HEK293T (cell line): Measurements from ENCODE around the gene KRTAP9-2.

ENCODE experiments used
- LEF1 ChIP-seq: fragments of 450-650 bp; IDR thresholded peaks from 2 replicates; pipeline ENCODE4 v1.6.1; 2017; ENCODE audit warnings: mild to moderate bottlenecking, borderline replicate concordance
- PKNOX1 ChIP-seq: fragments of 450-650 bp; IDR thresholded peaks from 2 replicates; pipeline ENCODE4 v1.6.1; 2016

DNA sequence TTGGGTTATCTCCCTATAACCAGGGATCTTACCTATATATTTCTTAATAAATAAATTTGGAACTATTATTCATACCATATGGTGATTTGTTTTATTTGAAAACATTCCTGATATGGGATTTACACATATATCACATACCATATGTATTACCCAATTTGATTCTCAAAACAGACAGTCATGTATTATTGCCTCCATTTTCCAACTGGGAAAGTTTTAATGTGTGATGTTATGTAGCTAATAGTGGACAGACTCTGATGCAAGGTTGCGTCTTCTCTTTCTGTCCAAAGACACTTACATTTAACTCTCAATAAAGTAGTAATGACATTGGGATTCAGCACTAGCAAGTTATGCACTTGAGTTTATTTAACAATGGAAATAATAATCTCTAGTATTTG, 29.8 kb downstream of the KRTAP9-2 start:
- TF ChIP-seq PKNOX1 (no peak), LEF1 (no peak)
